ENCODE results near the gene GMEB1.

DNA sequence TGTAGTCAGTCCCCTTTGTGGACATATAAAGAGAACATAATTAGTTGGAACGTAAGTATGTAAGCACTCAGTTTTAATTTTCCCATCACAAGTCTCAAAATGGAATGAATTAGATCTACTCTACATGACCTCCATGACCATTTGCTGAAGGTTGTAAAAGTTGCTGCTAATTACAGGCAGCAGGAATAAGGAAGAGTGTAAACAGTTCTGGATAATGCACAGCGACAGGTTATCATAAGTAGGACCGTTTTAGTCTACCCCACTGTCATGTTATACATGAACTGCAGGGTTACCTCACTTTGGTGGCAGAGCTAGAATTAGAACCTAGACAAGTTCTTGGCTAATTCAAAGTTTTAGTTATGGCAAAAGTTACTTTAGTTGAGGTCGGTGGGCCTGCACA is 89.8 kb downstream of the GMEB1 start:
- TF ChIP-seq POLR2AphosphoS5 (IDR thresholded peaks at IDR 0.05; ENCODE audit: low read depth) (no peak), GABPA (IDR thresholded peaks at IDR 0.05; ENCODE audit: low read depth) (no peak)
- TF ChIP-seq, protein P1, sequence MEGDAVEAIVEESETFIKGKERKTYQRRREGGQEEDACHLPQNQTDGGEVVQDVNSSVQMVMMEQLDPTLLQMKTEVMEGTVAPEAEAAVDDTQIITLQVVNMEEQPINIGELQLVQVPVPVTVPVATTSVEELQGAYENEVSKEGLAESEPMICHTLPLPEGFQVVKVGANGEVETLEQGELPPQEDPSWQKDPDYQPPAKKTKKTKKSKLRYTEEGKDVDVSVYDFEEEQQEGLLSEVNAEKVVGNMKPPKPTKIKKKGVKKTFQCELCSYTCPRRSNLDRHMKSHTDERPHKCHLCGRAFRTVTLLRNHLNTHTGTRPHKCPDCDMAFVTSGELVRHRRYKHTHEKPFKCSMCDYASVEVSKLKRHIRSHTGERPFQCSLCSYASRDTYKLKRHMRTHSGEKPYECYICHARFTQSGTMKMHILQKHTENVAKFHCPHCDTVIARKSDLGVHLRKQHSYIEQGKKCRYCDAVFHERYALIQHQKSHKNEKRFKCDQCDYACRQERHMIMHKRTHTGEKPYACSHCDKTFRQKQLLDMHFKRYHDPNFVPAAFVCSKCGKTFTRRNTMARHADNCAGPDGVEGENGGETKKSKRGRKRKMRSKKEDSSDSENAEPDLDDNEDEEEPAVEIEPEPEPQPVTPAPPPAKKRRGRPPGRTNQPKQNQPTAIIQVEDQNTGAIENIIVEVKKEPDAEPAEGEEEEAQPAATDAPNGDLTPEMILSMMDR (IDR thresholded peaks at IDR 0.05; ENCODE audit: insufficient read depth, low read length) = no peak

Data from HL-60 (cell line).